ENCODE data around the gene IL1B. TPM values are rescaled to one million over a fixed set of nuclear protein-coding genes. Genes with fewer than 3 reads are reported as not detected.

The IL1B gene
- total RNA-seq, 1 donor: 0.36 TPM

DNA sequence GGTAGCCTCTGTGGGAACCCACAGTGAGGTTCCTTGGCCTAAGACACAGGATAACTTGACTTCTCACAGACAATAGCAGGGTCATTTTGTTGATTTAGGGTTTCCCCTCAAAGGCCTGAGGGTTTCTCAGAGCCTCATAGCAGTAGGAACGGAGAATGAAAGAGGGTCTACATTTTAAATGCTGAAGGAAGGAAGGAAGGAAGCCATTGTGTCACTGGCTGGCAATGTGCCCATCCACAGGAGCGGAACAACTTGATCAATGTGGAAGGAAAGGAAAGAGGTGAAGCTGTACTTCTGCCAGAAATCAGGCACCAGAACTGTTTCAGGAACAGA, 5.1 kb downstream of the IL1B start:
- no peak for DNase-seq (ENCODE audit: insufficient read length, low spot score, missing footprints)
- H3K4me1 ChIP-seq (ENCODE audit: insufficient read depth, low read length): peaks cover 21% of the 10 kb centered on the region
- no peaks in the 10 kb centered on the region for H3K9me3 ChIP-seq (ENCODE audit: low read depth, low read length)
- TF ChIP-seq, protein P1, sequence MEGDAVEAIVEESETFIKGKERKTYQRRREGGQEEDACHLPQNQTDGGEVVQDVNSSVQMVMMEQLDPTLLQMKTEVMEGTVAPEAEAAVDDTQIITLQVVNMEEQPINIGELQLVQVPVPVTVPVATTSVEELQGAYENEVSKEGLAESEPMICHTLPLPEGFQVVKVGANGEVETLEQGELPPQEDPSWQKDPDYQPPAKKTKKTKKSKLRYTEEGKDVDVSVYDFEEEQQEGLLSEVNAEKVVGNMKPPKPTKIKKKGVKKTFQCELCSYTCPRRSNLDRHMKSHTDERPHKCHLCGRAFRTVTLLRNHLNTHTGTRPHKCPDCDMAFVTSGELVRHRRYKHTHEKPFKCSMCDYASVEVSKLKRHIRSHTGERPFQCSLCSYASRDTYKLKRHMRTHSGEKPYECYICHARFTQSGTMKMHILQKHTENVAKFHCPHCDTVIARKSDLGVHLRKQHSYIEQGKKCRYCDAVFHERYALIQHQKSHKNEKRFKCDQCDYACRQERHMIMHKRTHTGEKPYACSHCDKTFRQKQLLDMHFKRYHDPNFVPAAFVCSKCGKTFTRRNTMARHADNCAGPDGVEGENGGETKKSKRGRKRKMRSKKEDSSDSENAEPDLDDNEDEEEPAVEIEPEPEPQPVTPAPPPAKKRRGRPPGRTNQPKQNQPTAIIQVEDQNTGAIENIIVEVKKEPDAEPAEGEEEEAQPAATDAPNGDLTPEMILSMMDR (IDR thresholded peaks at IDR 0.05; ENCODE audit: extremely low read depth, low read depth, low read length): no peak
- no peaks in the 10 kb centered on the region for H4K20me1 ChIP-seq (ENCODE audit: insufficient read depth, low read length)
- no peak overlapping the region for H3K4me2 ChIP-seq (ENCODE audit: insufficient read depth, low read length)
- no peaks in the 10 kb centered on the region for H3K27me3 ChIP-seq (ENCODE audit: insufficient read depth, low read length)
- H3K4me3 ChIP-seq (ENCODE audit: insufficient read depth, low read length): no peak overlapping the region
- H3K36me3 ChIP-seq (ENCODE audit: insufficient read depth, low read length): no peaks in the 10 kb centered on the region
- no peak overlapping the region for H3K27ac ChIP-seq (ENCODE audit: low read depth, low read length)
- H3K79me2 ChIP-seq (ENCODE audit: insufficient read depth, low read length): no peaks in the 10 kb centered on the region
- H2AFZ ChIP-seq (ENCODE audit: low read length): no peak overlapping the region

DNA sequence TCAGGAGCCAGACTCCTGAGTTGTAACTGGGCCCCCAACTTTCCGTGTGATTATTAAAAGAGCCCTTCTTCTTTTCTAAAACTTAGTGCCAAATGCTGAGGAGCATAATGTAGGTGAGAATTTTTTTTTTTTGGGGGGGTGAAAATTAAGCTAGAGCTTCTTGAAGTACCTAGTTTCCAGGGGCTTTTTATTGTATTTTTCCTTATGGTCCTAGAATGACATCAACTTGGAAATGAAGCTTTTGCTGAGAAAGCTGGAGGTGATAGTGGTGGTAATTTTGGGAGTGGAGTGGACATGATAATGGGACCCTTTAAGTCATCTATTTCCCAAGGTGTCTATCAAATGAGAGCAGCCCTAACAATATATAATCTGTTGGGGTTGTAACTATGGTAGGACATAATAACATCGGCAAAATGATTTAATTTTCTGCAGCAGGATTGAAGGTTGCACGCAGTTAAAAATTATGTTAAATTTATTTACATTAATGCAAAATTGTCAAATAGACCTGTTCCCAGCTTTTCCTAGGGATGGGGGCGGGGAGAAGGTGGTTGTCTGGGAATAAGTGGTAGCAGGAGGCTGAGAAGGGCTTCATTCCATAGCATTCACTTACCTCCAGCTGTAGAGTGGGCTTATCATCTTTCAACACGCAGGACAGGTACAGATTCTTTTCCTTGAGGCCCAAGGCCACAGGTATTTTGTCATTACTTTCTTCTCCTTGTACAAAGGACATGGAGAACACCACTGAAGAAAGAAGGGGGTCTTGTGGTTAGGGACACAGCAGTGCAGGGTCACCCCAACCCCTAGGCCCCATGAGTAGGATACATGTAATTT, 5.7 kb downstream of the IL1B start:
- TF ChIP-seq, protein P1 (IDR thresholded peaks at IDR 0.05; ENCODE audit: extremely low read depth, low read depth, low read length): no peak
- peaks cover 16% of the 10 kb centered on the region for H3K4me1 ChIP-seq (ENCODE audit: insufficient read depth, low read length)
- no peak for DNase-seq (ENCODE audit: insufficient read length, low spot score, missing footprints)
- no peaks in the 10 kb centered on the region for H4K20me1 ChIP-seq (ENCODE audit: insufficient read depth, low read length)
- no peaks in the 10 kb centered on the region for H3K79me2 ChIP-seq (ENCODE audit: insufficient read depth, low read length)
- no peak overlapping the region for H2AFZ ChIP-seq (ENCODE audit: low read length)
- no peak overlapping the region for H3K27ac ChIP-seq (ENCODE audit: low read depth, low read length)
- H3K4me3 ChIP-seq (ENCODE audit: insufficient read depth, low read length): no peak overlapping the region
- no peak overlapping the region for H3K4me2 ChIP-seq (ENCODE audit: insufficient read depth, low read length)
- no peaks in the 10 kb centered on the region for H3K36me3 ChIP-seq (ENCODE audit: insufficient read depth, low read length)
- no peaks in the 10 kb centered on the region for H3K27me3 ChIP-seq (ENCODE audit: insufficient read depth, low read length)
- no peaks in the 10 kb centered on the region for H3K9me3 ChIP-seq (ENCODE audit: low read depth, low read length)

DNA sequence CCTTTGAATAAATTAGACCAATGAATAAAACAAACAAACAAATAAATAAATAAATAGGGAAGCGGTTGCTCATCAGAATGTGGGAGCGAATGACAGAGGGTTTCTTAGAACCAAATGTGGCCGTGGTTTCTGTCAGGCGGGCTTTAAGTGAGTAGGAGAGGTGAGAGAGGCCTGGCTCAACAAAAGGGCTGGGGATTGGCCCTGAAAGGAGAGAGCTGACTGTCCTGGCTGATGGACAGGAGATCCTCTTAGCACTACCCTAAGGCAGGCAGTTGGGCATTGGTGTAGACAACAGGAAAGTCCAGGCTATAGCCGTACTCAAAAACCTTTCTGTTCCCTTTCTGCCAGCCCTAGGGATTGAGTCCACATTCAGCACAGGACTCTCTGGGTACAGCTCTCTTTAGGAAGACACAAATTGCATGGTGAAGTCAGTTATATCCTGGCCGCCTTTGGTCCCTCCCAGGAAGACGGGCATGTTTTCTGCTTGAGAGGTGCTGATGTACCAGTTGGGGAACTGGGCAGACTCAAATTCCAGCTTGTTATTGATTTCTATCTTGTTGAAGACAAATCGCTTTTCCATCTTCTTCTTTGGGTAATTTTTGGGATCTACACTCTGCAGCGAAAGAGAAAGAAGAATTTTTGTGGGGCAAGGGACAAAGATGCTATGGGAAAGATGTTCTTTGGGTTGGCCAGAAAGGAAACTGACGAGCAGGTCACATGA, 6.5 kb downstream of the IL1B start:
- H2AFZ ChIP-seq (ENCODE audit: low read length): no peak overlapping the region
- no peak overlapping the region for H3K4me2 ChIP-seq (ENCODE audit: insufficient read depth, low read length)
- H3K4me1 ChIP-seq (ENCODE audit: insufficient read depth, low read length): peaks cover 8% of the 10 kb centered on the region
- no peaks in the 10 kb centered on the region for H4K20me1 ChIP-seq (ENCODE audit: insufficient read depth, low read length)
- no peaks in the 10 kb centered on the region for H3K79me2 ChIP-seq (ENCODE audit: insufficient read depth, low read length)
- TF ChIP-seq, protein P1 (IDR thresholded peaks at IDR 0.05; ENCODE audit: extremely low read depth, low read depth, low read length): no peak
- no peaks in the 10 kb centered on the region for H3K27me3 ChIP-seq (ENCODE audit: insufficient read depth, low read length)
- H3K4me3 ChIP-seq (ENCODE audit: insufficient read depth, low read length): no peak overlapping the region
- H3K27ac ChIP-seq (ENCODE audit: low read depth, low read length): no peak overlapping the region
- no peaks in the 10 kb centered on the region for H3K36me3 ChIP-seq (ENCODE audit: insufficient read depth, low read length)
- no peak for DNase-seq (ENCODE audit: insufficient read length, low spot score, missing footprints)
- no peaks in the 10 kb centered on the region for H3K9me3 ChIP-seq (ENCODE audit: low read depth, low read length)
